Lung (tissue), 12 donors: ENCODE measurements around the gene CREB5. TPM values are rescaled to one million over a fixed set of nuclear protein-coding genes. Genes with fewer than 3 reads are reported as not detected.

Experiments
- ATAC-seq: fragments of 200-7000 bp; cut with Tn5 transposase; one replicate; pipeline ENCODE4 v1.9.1; 2020; ENCODE audit warnings: moderate number of reproducible peaks; ENCODE audit not compliant: insufficient read depth, low FRiP score
- DNase-seq, 3 donors: peaks; one replicate each; pipeline ENCODE4 v3.0.0-alpha.2; 2013 to 2017
- H3K27ac ChIP-seq, 2 donors: one replicate each; pipeline ENCODE4 v1.5.1; 2013; ENCODE audit warnings: mild to moderate bottlenecking in 2 of 2, moderate library complexity in 2 of 2, control low read depth in 1 of 2, inconsistent platforms in 1 of 2, low read depth in 1 of 2, low read length in 1 of 2
- H3K27me3 ChIP-seq, 3 donors: one replicate each; pipeline ENCODE4 v1.5.1; 2013; ENCODE audit warnings: low read length in 2 of 3; ENCODE audit not compliant: control insufficient read depth in 3 of 3, insufficient read depth in 3 of 3
- H3K36me3 ChIP-seq, 4 donors: one replicate each; pipeline ENCODE4 v1.5.1; 2013; ENCODE audit warnings: low read length in 4 of 4, mild to moderate bottlenecking in 1 of 4, moderate library complexity in 1 of 4; ENCODE audit not compliant: control insufficient read depth in 4 of 4, insufficient read depth in 4 of 4
- H3K4me1 ChIP-seq, 5 donors: one replicate each; pipeline ENCODE4 v1.5.1; 2013; ENCODE audit warnings: low read length in 5 of 5, mild to moderate bottlenecking in 2 of 5, moderate library complexity in 1 of 5; ENCODE audit not compliant: control insufficient read depth in 5 of 5, insufficient read depth in 5 of 5
- H3K4me3 ChIP-seq: one replicate; pipeline ENCODE4 v1.5.1; 2013; ENCODE audit warnings: mild to moderate bottlenecking, control low read depth, moderate library complexity
- H3K9ac ChIP-seq, 2 donors: one replicate each; pipeline ENCODE4 v1.5.1; 2013; ENCODE audit warnings: low read length in 2 of 2, control low read depth in 1 of 2; ENCODE audit not compliant: insufficient read depth in 1 of 2
- H3K9me3 ChIP-seq, 4 donors: one replicate each; pipeline ENCODE4 v1.5.1; 2013; ENCODE audit warnings: low read length in 3 of 4, mild to moderate bottlenecking in 1 of 4, moderate library complexity in 1 of 4; ENCODE audit not compliant: control insufficient read depth in 4 of 4, insufficient read depth in 3 of 4
- CTCF ChIP-seq: IDR thresholded peaks from 2 replicates; pipeline ENCODE4 v1.5.1; 2012; ENCODE audit warnings: mild to moderate bottlenecking; ENCODE audit errors: control extremely low read depth, extremely low read depth
- WGBS, 2 donors: extraction: QIAGEN DNeasy Blood & Tissue Kit; methylation state at CpG; one replicate each; pipeline ENCODE4 v1.1.7; 2013; 5-methylcytosine and 5-hydroxymethylcytosine counted together
- polyA plus RNA-seq, 2 donors: library from polyadenylated mRNA; stranded (reverse); fragments of 200-250 nt; gene quantifications; one replicate each; pipeline ENCODE4 v1.2.1, GENCODE V29; 2013
- total RNA-seq, 2 donors: library from RNA; depleted of rRNA in 1 of 2; stranded (reverse); fragments of >200 nt in 1 of 2; gene quantifications; one replicate each; pipeline ENCODE4 v1.2.1, GENCODE V29; 2014 to 2021
- donor health status: control.
- donor health status: control.
- donor health status: Bipolar disorder and iron deficiency.
- donor health status: healthy.
- donor health status: DM: yes; HTN: yes; CAD: no.

The CREB5 gene
- total and polyA plus RNA-seq, 4 donors: 2.7 to 23.1 (median 9.6) TPM

GRCh38 chr7:28419716-28420115 lies 7.4 kb downstream of the CREB5 start:
- no peaks in the 10 kb centered on the region for H3K36me3 ChIP-seq
- H3K4me1 ChIP-seq: peaks cover 0 to 8% (median 0%) of the 10 kb centered on the region in 5 donors
- no peaks in the 10 kb centered on the region for H3K9me3 ChIP-seq
- H3K27me3 ChIP-seq: peaks cover 0 to 6% (median 2%) of the 10 kb centered on the region in 3 donors
- H3K4me3 ChIP-seq: no peak overlapping the region
- ATAC-seq: no peak
- no peak for DNase-seq
- WGBS, 2 donors: 83 to 86% methylated on average over 2 of the region's 2 CpGs
- H3K9ac ChIP-seq: no peak overlapping the region
- no peak overlapping the region for H3K27ac ChIP-seq
- no peak for TF ChIP-seq CTCF

- no peaks in the 10 kb centered on the region for H3K27me3 ChIP-seq
- DNase-seq: no peak
- TF ChIP-seq CTCF: no peak
- H3K27ac ChIP-seq: no peak overlapping the region
- no peaks in the 10 kb centered on the region for H3K36me3 ChIP-seq
- H3K9ac ChIP-seq: no peak overlapping the region
- H3K4me1 ChIP-seq: peaks cover 0 to 5% (median 0%) of the 10 kb centered on the region in 5 donors
- H3K4me3 ChIP-seq: no peak overlapping the region
- no peaks in the 10 kb centered on the region for H3K9me3 ChIP-seq
- no peak for ATAC-seq
Observed at GRCh38 chr7:28423112-28423511, 10.8 kb downstream of the CREB5 start.

GRCh38 chr7:28423918-28424514 lies 11.7 kb downstream of the CREB5 start:
- 79 to 87% methylated on average over 4 of the region's 4 CpGs for WGBS, 2 donors
- TF ChIP-seq CTCF: no peak
- no peak overlapping the region for H3K4me3 ChIP-seq
- H3K36me3 ChIP-seq: no peaks in the 10 kb centered on the region
- no peaks in the 10 kb centered on the region for H3K9me3 ChIP-seq
- ATAC-seq (no peak), DNase-seq (no peak)
- peaks cover 0 to 1% (median 0%) of the 10 kb centered on the region in 5 donors for H3K4me1 ChIP-seq
- H3K27me3 ChIP-seq: no peaks in the 10 kb centered on the region
- no peak overlapping the region for H3K9ac ChIP-seq
- H3K27ac ChIP-seq: no peak overlapping the region

- no peak overlapping the region for H3K9ac ChIP-seq
- H3K36me3 ChIP-seq: no peaks in the 10 kb centered on the region
- H3K4me3 ChIP-seq: no peak overlapping the region
- ATAC-seq (no peak), DNase-seq (no peak)
- TF ChIP-seq CTCF: no peak
- H3K4me1 ChIP-seq: peaks cover 0 to 1% (median 0%) of the 10 kb centered on the region in 5 donors
- no peak overlapping the region for H3K27ac ChIP-seq
- H3K27me3 ChIP-seq: no peaks in the 10 kb centered on the region
- H3K9me3 ChIP-seq: no peaks in the 10 kb centered on the region
- WGBS, 2 donors: 96 to 100% methylated on average over 1 of the region's 1 CpG
Observed at GRCh38 chr7:28425496-28425895, 13.2 kb downstream of the CREB5 start.
